ENCODE results near the gene ZBTB12.

DNA sequence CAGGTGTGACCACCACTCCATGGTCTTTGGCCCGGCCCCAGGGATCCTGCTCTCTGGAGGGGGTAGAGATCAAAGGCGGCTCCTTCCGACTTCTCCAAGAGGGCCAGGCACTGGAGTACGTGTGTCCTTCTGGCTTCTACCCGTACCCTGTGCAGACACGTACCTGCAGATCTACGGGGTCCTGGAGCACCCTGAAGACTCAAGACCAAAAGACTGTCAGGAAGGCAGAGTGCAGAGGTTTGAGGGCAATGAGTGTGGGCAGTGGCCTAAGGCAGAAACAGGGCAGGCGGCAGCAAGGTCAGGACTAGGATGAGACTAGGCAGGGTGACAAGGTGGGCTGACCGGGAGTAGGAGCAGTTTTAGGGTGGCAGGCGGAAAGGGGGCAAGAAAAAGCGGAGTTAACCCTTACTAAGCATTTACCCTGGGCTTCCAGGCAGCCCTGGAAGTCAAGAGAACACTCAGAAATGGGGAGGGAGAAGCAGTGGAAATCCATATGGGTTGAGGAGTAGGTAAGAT lies 44.5 kb upstream of the ZBTB12 start:
- TF ChIP-seq HOXA7 (CRISPR knock-in tag; IDR thresholded peaks at IDR 0.05) (no peak), MTF2 (CRISPR knock-in tag; IDR thresholded peaks at IDR 0.05; ENCODE audit: borderline replicate concordance) (peak; percentile 83), HDAC1 (CRISPR knock-in tag; IDR thresholded peaks at IDR 0.05) (no peak), ZNF263 (CRISPR knock-in tag; IDR thresholded peaks at IDR 0.05) (no peak), PHF8 (CRISPR knock-in tag; IDR thresholded peaks at IDR 0.05) (no peak), KMT2B (CRISPR knock-in tag; IDR thresholded peaks at IDR 0.05) (no peak), POLR2AphosphoS2 (IDR thresholded peaks at IDR 0.05; ENCODE audit: low read depth, low read length) (no peak)
- TF ChIP-seq, protein P1, sequence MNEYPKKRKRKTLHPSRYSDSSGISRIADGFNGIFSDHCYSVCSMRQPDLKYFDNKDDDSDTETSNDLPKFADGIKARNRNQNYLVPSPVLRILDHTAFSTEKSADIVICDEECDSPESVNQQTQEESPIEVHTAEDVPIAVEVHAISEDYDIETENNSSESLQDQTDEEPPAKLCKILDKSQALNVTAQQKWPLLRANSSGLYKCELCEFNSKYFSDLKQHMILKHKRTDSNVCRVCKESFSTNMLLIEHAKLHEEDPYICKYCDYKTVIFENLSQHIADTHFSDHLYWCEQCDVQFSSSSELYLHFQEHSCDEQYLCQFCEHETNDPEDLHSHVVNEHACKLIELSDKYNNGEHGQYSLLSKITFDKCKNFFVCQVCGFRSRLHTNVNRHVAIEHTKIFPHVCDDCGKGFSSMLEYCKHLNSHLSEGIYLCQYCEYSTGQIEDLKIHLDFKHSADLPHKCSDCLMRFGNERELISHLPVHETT (CRISPR knock-in tag; conservative IDR thresholded peaks at IDR 0.05): no peak
- TF ChIP-seq, protein P2, sequence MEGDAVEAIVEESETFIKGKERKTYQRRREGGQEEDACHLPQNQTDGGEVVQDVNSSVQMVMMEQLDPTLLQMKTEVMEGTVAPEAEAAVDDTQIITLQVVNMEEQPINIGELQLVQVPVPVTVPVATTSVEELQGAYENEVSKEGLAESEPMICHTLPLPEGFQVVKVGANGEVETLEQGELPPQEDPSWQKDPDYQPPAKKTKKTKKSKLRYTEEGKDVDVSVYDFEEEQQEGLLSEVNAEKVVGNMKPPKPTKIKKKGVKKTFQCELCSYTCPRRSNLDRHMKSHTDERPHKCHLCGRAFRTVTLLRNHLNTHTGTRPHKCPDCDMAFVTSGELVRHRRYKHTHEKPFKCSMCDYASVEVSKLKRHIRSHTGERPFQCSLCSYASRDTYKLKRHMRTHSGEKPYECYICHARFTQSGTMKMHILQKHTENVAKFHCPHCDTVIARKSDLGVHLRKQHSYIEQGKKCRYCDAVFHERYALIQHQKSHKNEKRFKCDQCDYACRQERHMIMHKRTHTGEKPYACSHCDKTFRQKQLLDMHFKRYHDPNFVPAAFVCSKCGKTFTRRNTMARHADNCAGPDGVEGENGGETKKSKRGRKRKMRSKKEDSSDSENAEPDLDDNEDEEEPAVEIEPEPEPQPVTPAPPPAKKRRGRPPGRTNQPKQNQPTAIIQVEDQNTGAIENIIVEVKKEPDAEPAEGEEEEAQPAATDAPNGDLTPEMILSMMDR (CRISPR knock-in tag; IDR thresholded peaks at IDR 0.05): no peak
- TF ChIP-seq, protein P3, sequence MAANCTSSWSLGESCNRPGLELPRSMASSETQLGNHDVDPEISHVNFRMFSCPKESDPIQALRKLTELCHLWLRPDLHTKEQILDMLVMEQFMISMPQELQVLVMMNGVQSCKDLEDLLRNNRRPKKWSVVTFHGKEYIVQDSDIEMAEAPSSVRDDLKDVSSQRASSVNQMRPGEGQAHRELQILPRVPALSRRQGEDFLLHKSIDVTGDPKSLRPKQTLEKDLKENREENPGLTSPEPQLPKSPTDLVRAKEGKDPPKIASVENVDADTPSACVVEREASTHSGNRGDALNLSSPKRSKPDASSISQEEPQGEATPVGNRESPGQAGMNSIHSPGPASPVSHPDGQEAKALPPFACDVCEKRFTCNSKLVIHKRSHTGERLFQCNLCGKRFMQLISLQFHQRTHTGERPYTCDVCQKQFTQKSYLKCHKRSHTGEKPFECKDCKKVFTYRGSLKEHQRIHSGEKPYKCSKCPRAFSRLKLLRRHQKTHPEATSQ (CRISPR knock-in tag; IDR thresholded peaks at IDR 0.05; ENCODE audit: borderline replicate concordance): no peak

Measured in HepG2 (cell line).